Activated T-cell treated with anti-CD3 and anti-CD28 coated beads, Interleukin-2, amount 50 U/mL, for 24 hours (primary cell): Measurements from ENCODE around the gene GABRG3.
"Not testable (repeated sequence)": the region's sequence is repeated elsewhere in the genome, so short reads cannot be mapped to it uniquely, and the experiment has no call there.

ENCODE experiments used
- DNase-seq: peaks from one replicate; pipeline ENCODE4 v3.0.0-alpha.2; 2020
- H3K27ac Mint-ChIP-seq: 2 replicates; pipeline ENCODE4 v1.8.0; 2020; ENCODE audit warnings: mild to moderate bottlenecking, mixed read lengths
- H3K27me3 Mint-ChIP-seq: 2 replicates; pipeline ENCODE4 v1.8.0; 2020; ENCODE audit warnings: mixed read lengths
- H3K36me3 Mint-ChIP-seq: 2 replicates; pipeline ENCODE4 v1.8.0; 2020; ENCODE audit warnings: low read depth, mixed read lengths
- H3K4me1 Mint-ChIP-seq: 2 replicates; pipeline ENCODE4 v1.8.0; 2020; ENCODE audit warnings: low read depth, mixed read lengths
- H3K4me3 Mint-ChIP-seq: 2 replicates; pipeline ENCODE4 v1.8.0; 2020; ENCODE audit warnings: mild to moderate bottlenecking, moderate library complexity, mixed read lengths
- H3K9me3 Mint-ChIP-seq: 2 replicates; pipeline ENCODE4 v1.8.0; 2020; ENCODE audit warnings: mixed read lengths

Gene GABRG3

DNA sequence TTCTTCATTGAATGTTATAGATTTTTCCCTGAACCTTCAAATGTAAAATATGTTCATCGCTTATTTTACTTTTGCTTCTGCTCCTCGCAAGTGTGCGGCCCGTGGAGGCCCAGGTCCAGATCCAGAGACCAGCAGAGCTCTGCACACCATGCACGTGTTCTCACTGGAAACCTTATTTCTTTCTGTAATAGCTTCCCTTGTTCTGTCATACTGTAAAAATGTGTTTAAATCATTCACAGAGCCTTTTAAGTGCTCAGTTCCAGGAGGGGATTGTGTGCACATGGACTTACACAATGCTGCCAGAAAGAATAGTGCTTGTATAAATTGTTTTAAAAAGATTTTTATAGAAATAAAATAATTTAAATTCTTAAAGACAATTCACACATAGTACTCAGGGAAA is 359.3 kb downstream of the GABRG3 start:
- Mint-ChIP-seq H3K27ac (no peak overlapping the region), H3K9me3 (peaks cover 2% of the 10 kb centered on the region), H3K4me3 (no peak overlapping the region), H3K4me1 (no peaks in the 10 kb centered on the region), H3K27me3 (no peaks in the 10 kb centered on the region), H3K36me3 (no peaks in the 10 kb centered on the region)
- no peak for DNase-seq

GRCh38 chr15:27336676-27337075 is 365.7 kb downstream of the GABRG3 start:
- Mint-ChIP-seq H3K9me3 (peaks cover 1% of the 10 kb centered on the region), H3K4me3 (no peak overlapping the region), H3K27ac (no peak overlapping the region), H3K36me3 (no peaks in the 10 kb centered on the region), H3K4me1 (no peaks in the 10 kb centered on the region), H3K27me3 (no peaks in the 10 kb centered on the region)
- no peak for DNase-seq

GRCh38 chr15:27339138-27339537 is 368.2 kb downstream of the GABRG3 start:
- no peaks in the 10 kb centered on the region for H3K27me3 Mint-ChIP-seq
- no peaks in the 10 kb centered on the region for H3K36me3 Mint-ChIP-seq
- no peak for DNase-seq
- H3K4me3 Mint-ChIP-seq: no peak overlapping the region
- no peaks in the 10 kb centered on the region for H3K4me1 Mint-ChIP-seq
- H3K27ac Mint-ChIP-seq: no peak overlapping the region
- H3K9me3 Mint-ChIP-seq: peaks cover 3% of the 10 kb centered on the region

DNA sequence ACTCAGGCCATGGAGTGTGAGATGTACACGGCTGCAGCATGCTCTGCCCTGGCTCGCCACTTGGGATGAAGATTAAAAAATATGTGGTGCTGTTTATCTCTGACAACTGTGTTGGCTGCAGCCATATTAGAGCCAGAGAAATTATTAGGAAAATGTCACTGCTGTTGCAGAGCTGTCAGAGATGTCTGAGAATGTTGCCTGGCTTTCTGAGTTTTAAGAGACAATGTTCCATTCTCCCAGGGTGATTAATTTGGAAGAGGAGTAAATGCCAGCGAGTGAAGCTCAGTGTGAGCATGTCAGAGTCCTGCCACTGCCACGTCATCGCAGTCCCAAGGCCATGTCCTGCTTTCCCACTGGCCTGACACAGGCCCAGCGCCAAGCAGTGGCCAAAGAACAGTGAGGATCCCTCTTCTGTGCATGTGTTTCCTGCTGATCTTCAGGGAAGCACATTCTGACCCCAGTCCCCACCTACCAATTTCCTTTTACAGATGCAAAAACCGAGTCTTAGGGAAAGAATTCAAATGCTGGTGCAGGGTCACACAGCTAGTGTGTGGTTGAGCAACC is 370.9 kb downstream of the GABRG3 start:
- no peak for DNase-seq
- no peaks in the 10 kb centered on the region for H3K36me3 Mint-ChIP-seq
- peaks cover 3% of the 10 kb centered on the region for H3K9me3 Mint-ChIP-seq
- no peaks in the 10 kb centered on the region for H3K27me3 Mint-ChIP-seq
- H3K27ac Mint-ChIP-seq: no peak overlapping the region
- no peaks in the 10 kb centered on the region for H3K4me1 Mint-ChIP-seq
- no peak overlapping the region for H3K4me3 Mint-ChIP-seq

GRCh38 chr15:27342991-27343390 is 372.0 kb downstream of the GABRG3 start:
- DNase-seq: no peak
- Mint-ChIP-seq H3K4me1 (no peaks in the 10 kb centered on the region), H3K27me3 (no peaks in the 10 kb centered on the region), H3K36me3 (no peaks in the 10 kb centered on the region), H3K9me3 (peaks cover 3% of the 10 kb centered on the region), H3K4me3 (no peak overlapping the region), H3K27ac (no peak overlapping the region)

GRCh38 chr15:27352136-27352535 is 381.2 kb downstream of the GABRG3 start:
- no peaks in the 10 kb centered on the region for H3K36me3 Mint-ChIP-seq
- H3K27ac Mint-ChIP-seq: no peak overlapping the region
- no peak for DNase-seq
- H3K4me1 Mint-ChIP-seq: no peaks in the 10 kb centered on the region
- H3K9me3 Mint-ChIP-seq: peaks cover 10% of the 10 kb centered on the region
- H3K4me3 Mint-ChIP-seq: no peak overlapping the region
- H3K27me3 Mint-ChIP-seq: no peaks in the 10 kb centered on the region

DNA sequence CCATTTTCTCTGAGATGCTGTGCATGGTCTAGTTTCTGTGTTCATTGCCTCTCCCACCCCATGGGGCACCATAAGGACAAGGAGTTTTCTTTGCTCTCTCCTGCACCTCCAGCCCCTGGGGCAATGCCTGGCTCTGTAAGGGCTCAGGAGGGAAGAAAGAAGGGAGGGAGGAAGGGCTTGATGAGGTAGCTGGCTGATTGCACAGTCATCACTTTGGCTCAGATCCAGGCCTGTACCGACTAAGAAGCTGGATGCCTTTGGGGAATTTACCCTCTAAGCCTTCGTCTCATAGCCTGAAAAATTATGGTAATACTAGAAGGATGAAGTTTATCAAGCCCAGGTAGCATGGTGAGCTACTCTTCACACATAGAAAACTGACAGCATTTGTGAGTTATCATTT is 382.9 kb downstream of the GABRG3 start:
- Mint-ChIP-seq H3K4me1 (no peaks in the 10 kb centered on the region), H3K4me3 (no peak overlapping the region), H3K27me3 (no peaks in the 10 kb centered on the region), H3K27ac (no peak overlapping the region), H3K36me3 (no peaks in the 10 kb centered on the region), H3K9me3 (peaks cover 10% of the 10 kb centered on the region)
- no peak for DNase-seq

GRCh38 chr15:27358751-27359434 is 387.9 kb downstream of the GABRG3 start:
- H3K36me3 Mint-ChIP-seq: no peaks in the 10 kb centered on the region
- H3K9me3 Mint-ChIP-seq: peaks cover 3% of the 10 kb centered on the region
- no peak overlapping the region for H3K4me3 Mint-ChIP-seq
- H3K27ac Mint-ChIP-seq: no peak overlapping the region
- no peak for DNase-seq
- H3K27me3 Mint-ChIP-seq: no peaks in the 10 kb centered on the region
- no peaks in the 10 kb centered on the region for H3K4me1 Mint-ChIP-seq

- H3K27me3 Mint-ChIP-seq: no peaks in the 10 kb centered on the region
- no peak overlapping the region for H3K4me3 Mint-ChIP-seq
- DNase-seq: no peak
- H3K4me1 Mint-ChIP-seq: no peaks in the 10 kb centered on the region
- no peaks in the 10 kb centered on the region for H3K9me3 Mint-ChIP-seq
- H3K36me3 Mint-ChIP-seq: no peaks in the 10 kb centered on the region
- H3K27ac Mint-ChIP-seq: no peak overlapping the region
Observed at GRCh38 chr15:27359586-27359985, 388.6 kb downstream of the GABRG3 start.

- H3K9me3 Mint-ChIP-seq: no peaks in the 10 kb centered on the region
- no peaks in the 10 kb centered on the region for H3K36me3 Mint-ChIP-seq
- no peak overlapping the region for H3K4me3 Mint-ChIP-seq
- H3K27ac Mint-ChIP-seq: no peak overlapping the region
- no peaks in the 10 kb centered on the region for H3K27me3 Mint-ChIP-seq
- DNase-seq: no peak
- no peaks in the 10 kb centered on the region for H3K4me1 Mint-ChIP-seq
Observed at GRCh38 chr15:27360316-27360715, 389.3 kb downstream of the GABRG3 start.

DNA sequence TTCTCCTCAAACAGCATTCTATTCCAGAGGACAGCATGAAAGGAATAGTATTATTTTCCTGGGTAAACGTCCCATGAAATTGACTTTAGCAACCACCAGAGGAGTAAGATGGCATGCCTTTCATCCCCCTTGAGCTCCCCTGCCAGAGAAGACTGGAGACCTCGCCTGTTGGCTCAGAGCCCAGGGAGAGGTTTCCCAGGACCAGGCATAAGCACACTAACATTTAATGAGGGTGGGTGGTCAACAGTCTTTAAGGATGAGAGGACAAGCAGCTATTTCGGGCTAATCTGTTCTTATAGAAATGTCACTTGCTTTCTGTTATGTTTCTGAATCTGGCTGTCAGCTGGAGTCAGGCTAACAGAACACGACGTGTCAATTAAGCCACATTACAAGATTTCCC is 390.5 kb downstream of the GABRG3 start:
- no peaks in the 10 kb centered on the region for H3K36me3 Mint-ChIP-seq
- H3K27ac Mint-ChIP-seq: no peak overlapping the region
- no peak overlapping the region for H3K4me3 Mint-ChIP-seq
- H3K9me3 Mint-ChIP-seq: no peaks in the 10 kb centered on the region
- DNase-seq: no peak
- no peaks in the 10 kb centered on the region for H3K27me3 Mint-ChIP-seq
- no peaks in the 10 kb centered on the region for H3K4me1 Mint-ChIP-seq

GRCh38 chr15:27365456-27365855 is 394.5 kb downstream of the GABRG3 start:
- no peaks in the 10 kb centered on the region for H3K4me1 Mint-ChIP-seq
- no peaks in the 10 kb centered on the region for H3K27me3 Mint-ChIP-seq
- no peaks in the 10 kb centered on the region for H3K36me3 Mint-ChIP-seq
- H3K9me3 Mint-ChIP-seq: no peaks in the 10 kb centered on the region
- no peak for DNase-seq
- H3K27ac Mint-ChIP-seq: no peak overlapping the region
- no peak overlapping the region for H3K4me3 Mint-ChIP-seq

- not testable (repeated sequence) for H3K27me3 Mint-ChIP-seq, H3K36me3 Mint-ChIP-seq, H3K27ac Mint-ChIP-seq, H3K4me3 Mint-ChIP-seq, H3K9me3 Mint-ChIP-seq, H3K4me1 Mint-ChIP-seq, DNase-seq
Observed at GRCh38 chr15:27377391-27377790, 406.4 kb downstream of the GABRG3 start.

DNA sequence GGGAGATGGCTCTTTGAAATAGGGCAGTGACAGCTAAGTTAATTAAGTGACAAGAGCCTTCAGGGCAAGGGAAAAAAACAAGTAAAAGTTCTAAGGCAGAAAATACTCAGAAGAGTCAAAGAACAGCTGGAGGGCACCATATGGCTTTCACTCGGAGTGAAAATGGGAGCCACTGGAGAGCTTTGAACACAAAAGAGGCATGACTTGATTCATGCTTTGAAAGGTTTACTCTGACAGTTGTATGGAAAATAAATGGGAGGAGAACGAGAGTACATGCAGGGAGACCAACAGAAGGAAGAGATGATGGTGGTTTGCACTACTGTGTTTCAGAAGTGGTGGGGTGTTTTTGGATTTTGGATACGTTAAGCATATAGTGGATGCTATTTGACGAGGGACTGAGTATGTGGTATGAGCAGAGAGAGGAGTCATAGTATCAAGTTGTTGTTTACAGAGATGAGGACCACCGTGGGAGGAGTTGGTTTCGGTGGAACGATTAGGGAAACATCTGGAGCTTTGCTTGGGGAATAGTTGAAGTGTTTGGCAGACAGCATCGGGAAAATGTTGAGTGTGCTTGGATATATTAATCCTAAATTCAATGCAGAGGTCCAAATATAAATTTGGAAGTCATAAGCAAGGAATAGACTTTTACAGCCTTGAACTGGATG is 411.5 kb downstream of the GABRG3 start:
- peaks cover 11% of the 10 kb centered on the region for H3K9me3 Mint-ChIP-seq
- H3K36me3 Mint-ChIP-seq: no peaks in the 10 kb centered on the region
- no peaks in the 10 kb centered on the region for H3K27me3 Mint-ChIP-seq
- no peak for DNase-seq
- H3K27ac Mint-ChIP-seq: no peak overlapping the region
- H3K4me1 Mint-ChIP-seq: no peaks in the 10 kb centered on the region
- H3K4me3 Mint-ChIP-seq: no peak overlapping the region

DNA sequence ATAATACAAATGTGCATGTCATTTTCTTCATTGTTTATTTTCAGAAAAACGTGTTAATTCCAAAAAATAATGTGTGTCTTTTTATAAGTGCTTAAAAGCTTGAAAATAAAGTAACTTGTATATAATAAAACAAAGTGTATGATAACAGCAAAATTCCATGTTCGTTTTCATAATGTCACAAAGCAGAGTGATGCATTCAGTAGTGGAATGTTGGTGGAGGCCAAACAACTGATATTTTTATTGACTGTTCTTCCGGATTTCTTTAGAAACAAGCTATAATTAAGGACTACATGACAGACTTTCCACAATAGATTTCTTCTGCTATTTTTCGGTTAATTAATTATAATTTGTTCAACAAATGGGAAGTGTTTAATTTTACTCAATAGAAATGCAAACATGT is 412.7 kb downstream of the GABRG3 start:
- Mint-ChIP-seq H3K4me3 (no peak overlapping the region), H3K9me3 (peaks cover 11% of the 10 kb centered on the region), H3K27me3 (no peaks in the 10 kb centered on the region), H3K4me1 (no peaks in the 10 kb centered on the region), H3K27ac (no peak overlapping the region), H3K36me3 (no peaks in the 10 kb centered on the region)
- no peak for DNase-seq
